B cell (primary cell): ENCODE data around the gene CCDC175. TPM values are rescaled to one million over a fixed set of nuclear protein-coding genes. Genes with fewer than 3 reads are reported as not detected.

Experiments
- ATAC-seq: fragments of 200-7000 bp; cut with Tn5 transposase; one replicate; pipeline ENCODE4 v1.10.0; 2021; ENCODE audit warnings: low read depth, mild to moderate bottlenecking, moderate number of reproducible peaks, moderate library complexity
- CTCF ChIA-PET: fragments of 350-600 bp; sonication (Branson Sonifier 250); formaldehyde crosslinking; loops from one replicate; lab custom pipeline; 2021; ENCODE audit warnings: antibody characterized with exemption, inconsistent platforms; lab: Charles Lee
- POLR2A ChIA-PET: fragments of 350-600 bp; sonication (Branson Sonifier 250); formaldehyde crosslinking; loops from one replicate; lab custom pipeline; 2021; ENCODE audit warnings: antibody characterized with exemption; lab: Charles Lee
- DNase-seq: peaks from one replicate; pipeline ENCODE4 v3.0.0; 2013
- H2AFZ ChIP-seq: 2 replicates; pipeline ENCODE4 v1.6.1; 2012; ENCODE audit warnings: mild to moderate bottlenecking, low read depth, low read length; ENCODE audit not compliant: insufficient read depth, poor library complexity, severe bottlenecking
- H3K27ac ChIP-seq, 2 donors: 1 replicate in 1 of 2; 2 replicates in 1 of 2; pipeline ENCODE4 v1.5.1; 2012 to 2013; ENCODE audit warnings: low read length in 2 of 2, mild to moderate bottlenecking in 2 of 2, moderate library complexity in 1 of 2
- H3K27me3 ChIP-seq, 4 experiments: fragments of 200-600 bp in 1 of 4; sonication (generic) in 1 of 4; replicated peaks in 1 of 4; 1 replicate in 2 of 4; 2 replicates in 2 of 4; pipeline versions ENCODE4 v1.6.1 to v1.7.0; 2013 to 2016; ENCODE audit warnings: low read length in 3 of 4, mild to moderate bottlenecking in 2 of 4, mixed read lengths in 1 of 4, moderate library complexity in 1 of 4; ENCODE audit not compliant: insufficient read depth in 4 of 4, control insufficient read depth in 3 of 4; ENCODE audit errors: control extremely low read depth in 1 of 4
- H3K36me3 ChIP-seq, 2 experiments: replicated peaks in 1 of 2; 1 replicate in 1 of 2; 2 replicates in 1 of 2; pipeline versions ENCODE4 v1.6.1 to v1.7.1; 2013; ENCODE audit warnings: low read length in 1 of 2; ENCODE audit not compliant: insufficient read depth in 2 of 2, control insufficient read depth in 1 of 2; ENCODE audit errors: control extremely low read depth in 1 of 2, extremely low read depth in 1 of 2
- H3K4me1 ChIP-seq, 2 donors: fragments of 200-600 bp in 1 of 2; sonication (generic) in 1 of 2; 1 replicate in 1 of 2; 2 replicates in 1 of 2; pipeline versions ENCODE4 v1.5.1 to v1.6.1; 2013 to 2017; ENCODE audit warnings: low read length in 2 of 2; ENCODE audit not compliant: control insufficient read depth in 2 of 2, insufficient read depth in 2 of 2
- H3K4me2 ChIP-seq: replicated peaks from 2 replicates; pipeline ENCODE3; 2012; ENCODE audit warnings: mild to moderate bottlenecking, low read depth, low read length; ENCODE audit not compliant: poor library complexity, severe bottlenecking
- H3K4me3 ChIP-seq, 5 experiments: fragments of 200-600 bp in 1 of 5; sonication (generic) in 1 of 5; 1 replicate in 3 of 5; 2 replicates in 2 of 5; pipeline versions ENCODE4 v1.5.1 to v1.7.0; 2011 to 2016; ENCODE audit warnings: low read length in 4 of 5, mild to moderate bottlenecking in 4 of 5, low read depth in 2 of 5, control low read depth in 1 of 5, moderate library complexity in 1 of 5; ENCODE audit not compliant: insufficient read depth in 1 of 5; ENCODE audit errors: control extremely low read depth in 1 of 5, extremely low read depth in 1 of 5
- H3K79me2 ChIP-seq: fragments of 200-600 bp; sonication (generic); one replicate; pipeline ENCODE4 v1.6.0; 2016; ENCODE audit warnings: low read length; ENCODE audit not compliant: control insufficient read depth, insufficient read depth
- H3K9ac ChIP-seq: fragments of 200-600 bp; sonication (generic); 2 replicates; pipeline ENCODE4 v1.6.1; 2017; ENCODE audit warnings: mild to moderate bottlenecking, low read length, moderate library complexity
- H3K9me3 ChIP-seq, 3 donors: one replicate each; pipeline versions ENCODE4 v1.6.1 to v1.7.1; 2013; ENCODE audit warnings: low read length in 2 of 3; ENCODE audit not compliant: control insufficient read depth in 2 of 3, insufficient read depth in 1 of 3; ENCODE audit errors: control extremely low read depth in 1 of 3
- H4K20me1 ChIP-seq: 2 replicates; pipeline ENCODE4 v1.6.0; 2012; ENCODE audit warnings: mild to moderate bottlenecking, low read length; ENCODE audit not compliant: insufficient read depth, control insufficient read depth, poor library complexity, severe bottlenecking
- H3K27ac Mint-ChIP-seq: one replicate; pipeline ENCODE4 v1.8.0; 2021; ENCODE audit warnings: mixed read lengths
- H3K27me3 Mint-ChIP-seq: one replicate; pipeline ENCODE4 v1.8.0; 2021; ENCODE audit warnings: mixed read lengths
- H3K4me1 Mint-ChIP-seq: one replicate; pipeline ENCODE4 v1.8.0; 2021; ENCODE audit warnings: mixed read lengths
- H3K4me3 Mint-ChIP-seq: one replicate; pipeline ENCODE4 v1.8.0; 2021; ENCODE audit warnings: mixed read lengths
- H3K9me3 Mint-ChIP-seq: one replicate; pipeline ENCODE4 v1.8.0; 2022; ENCODE audit warnings: mixed read lengths; ENCODE audit not compliant: insufficient read depth
- CTCF ChIP-seq: fragments of 200-600 bp; IDR thresholded peaks from one replicate; pipeline ENCODE4 v1.8.0; 2022; ENCODE audit warnings: antibody characterized with exemption, mild to moderate bottlenecking
- EZH2 ChIP-seq: IDR thresholded peaks from 2 replicates; pipeline ENCODE4 v1.6.1; 2012; ENCODE audit warnings: borderline replicate concordance, low read depth, mild to moderate bottlenecking, moderate library complexity, low read length; ENCODE audit not compliant: insufficient read depth, poor library complexity, severe bottlenecking
- WGBS: methylation state at CpG from one replicate; pipeline ENCODE4 v1.1.5; 2013; ENCODE audit warnings: missing lambda C conversion rate; ENCODE audit not compliant: insufficient coverage; 5-methylcytosine and 5-hydroxymethylcytosine counted together
- intact Hi-C: fragments of 100-400 bp; cut with micrococcal nuclease; formaldehyde crosslinking; loops from one replicate; pipeline ENCODE4 v1.10.0; 2022
- polyA plus RNA-seq: library from polyadenylated mRNA; depleted of rRNA; stranded (reverse); fragments of >200 nt; gene quantifications from 2 replicates; pipeline ENCODE4 v1.2.3, GENCODE V29; 2012
- total RNA-seq, 2 donors: library from RNA; stranded (reverse); fragments of 120-200 nt in 1 of 2; gene quantifications; 1 replicate in 1 of 2; 2 replicates in 1 of 2; pipeline versions ENCODE4 v1.2.3 to v1.2.4, GENCODE V29; 2013 to 2022

Gene CCDC175
- total and polyA plus RNA-seq, 2 donors (not counting 1 experiment from before 2014, with no cell fraction given), result not detected

- no CpG with 5 or more reads among the region's 4 CpGs for WGBS
- Histone ChIP-seq H3K79me2 (no peaks in the 10 kb centered on the region), H3K27ac (no peak overlapping the region), H3K9ac (no peak overlapping the region), H3K4me1 (no peaks in the 10 kb centered on the region), H3K36me3 (peaks cover 7 to 21% of the 10 kb centered on the region in 2 experiments), H2AFZ (no peak overlapping the region), H3K9me3 (no peaks in the 10 kb centered on the region), H3K4me2 (no peak overlapping the region), H3K27me3 (no peaks in the 10 kb centered on the region), H4K20me1 (no peaks in the 10 kb centered on the region), H3K4me3 (no peak overlapping the region)
- Mint-ChIP-seq H3K9me3 (no peaks in the 10 kb centered on the region), H3K27ac (no peak overlapping the region), H3K27me3 (no peaks in the 10 kb centered on the region), H3K4me1 (no peaks in the 10 kb centered on the region), H3K4me3 (no peak overlapping the region)
- DNase-seq (no peak), ATAC-seq (no peak)
- ChIA-PET CTCF (no interaction called here), POLR2A (no interaction called here)
- TF ChIP-seq CTCF (no peak), EZH2 (no peak)
- intact Hi-C loops, result no loop called here
Observed at GRCh38 chr14:59503256-59503655, 73.4 kb downstream of the CCDC175 start.

- H3K4me3 ChIP-seq, result no peak overlapping the region
- Mint-ChIP-seq H3K9me3 (no peaks in the 10 kb centered on the region), H3K4me3 (no peak overlapping the region), H3K4me1 (no peaks in the 10 kb centered on the region), H3K27ac (no peak overlapping the region), H3K27me3 (no peaks in the 10 kb centered on the region)
- H3K27me3 ChIP-seq, result no peaks in the 10 kb centered on the region
- no CpG with 5 or more reads among the region's 3 CpGs for whole genome bisulfite sequencing
- DNase-seq (no peak), ATAC-seq (no peak)
- POLR2A ChIA-PET, result no interaction called here
- H2AFZ ChIP-seq, result no peak overlapping the region
- peaks cover 7 to 28% of the 10 kb centered on the region in 2 experiments for H3K36me3 ChIP-seq
- TF ChIP-seq CTCF (no peak), EZH2 (no peak)
- no peak overlapping the region for H3K4me2 ChIP-seq
- CTCF ChIA-PET, result no interaction called here
- H3K9ac ChIP-seq, result no peak overlapping the region
- no peak overlapping the region for H3K27ac ChIP-seq
- intact Hi-C loops, result no loop called here
- H3K9me3 ChIP-seq, result no peaks in the 10 kb centered on the region
- H3K79me2 ChIP-seq, result no peaks in the 10 kb centered on the region
- no peaks in the 10 kb centered on the region for H4K20me1 ChIP-seq
- H3K4me1 ChIP-seq, result no peaks in the 10 kb centered on the region
Observed at GRCh38 chr14:59500732-59501131, 75.9 kb downstream of the CCDC175 start.
